HG03064 (cell line): ENCODE results near the gene CNDP2.

Experiments used
- ATAC-seq: cut with Tn5 transposase; IDR thresholded peaks from one replicate; pipeline ENCODE4 v1.9.1; 2021; ENCODE audit warnings: low read depth; ENCODE audit not compliant: unreplicated experiment

The CNDP2 gene

DNA sequence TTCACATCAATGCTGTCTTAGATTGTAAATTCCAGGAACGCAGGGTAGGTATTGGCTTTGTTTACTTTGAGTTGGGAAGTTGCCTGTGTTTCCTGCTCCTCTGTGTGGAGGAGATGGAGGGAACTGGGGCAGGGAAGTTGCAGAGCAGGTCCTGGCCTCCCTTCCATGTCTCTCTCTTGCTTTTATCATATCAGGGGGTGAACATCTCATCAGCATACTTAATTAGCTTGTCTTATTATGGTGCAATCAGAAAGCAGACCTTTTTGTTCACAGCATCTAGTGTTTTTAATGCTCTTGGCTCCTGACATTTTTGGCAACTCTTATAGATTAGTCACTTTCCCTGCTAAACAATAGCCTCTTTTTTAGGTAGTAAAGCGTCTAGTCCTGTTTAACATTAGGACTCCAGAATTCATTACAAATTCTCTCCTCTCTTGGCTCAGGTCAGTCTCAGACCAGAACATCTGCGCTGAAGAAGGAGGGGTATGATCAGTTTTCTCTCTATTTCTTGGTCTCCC lies 27.6 kb upstream of the CNDP2 start:
- no peak for ATAC-seq

DNA sequence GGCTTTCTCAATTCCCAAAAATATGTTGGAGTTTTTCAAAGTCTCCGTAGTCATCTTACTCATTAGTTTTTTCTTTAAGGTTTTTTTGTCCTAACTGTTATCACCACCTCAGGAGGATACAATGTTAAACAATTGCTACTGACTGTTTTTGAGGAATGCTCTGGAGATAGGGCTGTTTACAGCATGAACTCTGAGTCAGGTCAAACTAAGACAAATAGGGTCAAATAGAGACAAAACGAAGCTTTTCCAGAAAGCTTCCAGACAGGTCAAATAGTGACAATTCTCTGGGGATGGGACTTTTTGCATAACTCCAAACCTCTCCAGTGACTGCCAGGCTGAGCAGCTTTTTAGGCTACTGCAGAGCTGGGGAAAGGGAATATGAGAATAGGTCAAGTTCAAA lies 23.9 kb upstream of the CNDP2 start:
- no peak for ATAC-seq

DNA sequence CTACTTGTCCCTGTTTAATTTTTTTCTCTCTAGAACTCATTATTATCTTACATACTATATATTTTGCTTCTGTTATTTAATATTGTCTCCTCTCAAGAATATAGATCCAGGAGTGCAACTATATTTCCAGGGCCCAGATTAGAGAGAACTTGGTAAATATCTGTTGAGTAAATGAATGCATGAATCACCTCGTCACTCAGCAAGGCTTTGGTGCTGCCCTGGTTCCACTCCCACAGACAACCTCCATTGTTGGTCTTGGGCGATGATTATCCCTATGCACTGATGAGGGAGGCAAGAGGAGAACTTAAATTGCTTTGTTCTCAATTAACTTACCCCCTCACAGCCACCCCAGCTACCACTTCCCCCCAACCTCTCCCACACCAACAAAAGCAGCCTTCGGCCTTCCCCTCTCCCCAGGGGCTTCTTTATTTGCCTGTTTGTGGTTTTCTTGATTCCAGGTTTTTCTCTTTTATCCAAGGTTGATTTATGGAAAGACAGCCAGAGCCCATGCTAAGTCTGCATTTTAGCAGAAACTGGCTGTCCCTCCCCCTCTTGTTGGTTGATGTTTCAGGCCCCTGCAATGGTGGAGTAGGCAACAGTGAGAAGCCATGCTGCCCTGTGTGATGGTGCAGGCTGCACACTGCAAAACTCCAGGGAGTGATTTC lies 22.1 kb upstream of the CNDP2 start:
- ATAC-seq: no peak

DNA sequence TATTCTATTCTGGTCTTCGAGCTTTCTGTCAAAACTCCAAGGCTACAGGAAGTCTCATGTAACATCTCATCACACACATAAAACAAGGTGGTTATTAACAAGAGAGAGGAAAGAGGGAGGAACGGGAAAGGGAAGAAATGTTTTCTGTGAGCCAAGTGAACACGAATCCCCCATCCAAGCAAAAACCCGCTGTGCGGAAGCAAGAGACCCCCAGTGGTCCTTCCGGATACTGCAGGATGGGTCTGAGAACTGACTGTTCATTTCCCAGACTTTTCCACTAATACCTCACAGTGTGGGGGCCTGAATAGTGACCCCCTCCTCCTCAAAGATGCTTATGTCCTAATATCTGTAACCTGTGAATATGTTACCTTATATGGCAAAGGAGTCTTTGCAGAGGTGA lies 20.0 kb upstream of the CNDP2 start:
- no peak for ATAC-seq

DNA sequence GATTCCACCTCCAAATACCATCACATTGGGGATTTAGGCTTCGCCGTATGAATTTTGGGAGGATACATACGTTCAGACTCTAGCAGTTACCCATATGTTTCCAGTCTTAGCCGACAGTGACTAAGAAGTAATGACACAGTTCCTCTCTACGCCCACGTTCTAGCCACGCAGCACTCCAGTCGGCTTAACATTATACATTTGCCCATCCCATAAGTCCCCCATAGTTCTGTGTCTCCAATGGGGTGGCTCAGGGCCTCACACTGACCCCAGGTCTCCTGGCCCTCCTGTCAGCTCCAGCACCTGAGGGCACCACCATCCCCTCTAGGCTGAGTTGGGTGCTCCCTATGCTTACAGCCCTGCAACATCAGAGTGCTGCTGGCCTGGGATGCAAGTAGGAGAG lies 18.4 kb upstream of the CNDP2 start:
- ATAC-seq: no peak

DNA sequence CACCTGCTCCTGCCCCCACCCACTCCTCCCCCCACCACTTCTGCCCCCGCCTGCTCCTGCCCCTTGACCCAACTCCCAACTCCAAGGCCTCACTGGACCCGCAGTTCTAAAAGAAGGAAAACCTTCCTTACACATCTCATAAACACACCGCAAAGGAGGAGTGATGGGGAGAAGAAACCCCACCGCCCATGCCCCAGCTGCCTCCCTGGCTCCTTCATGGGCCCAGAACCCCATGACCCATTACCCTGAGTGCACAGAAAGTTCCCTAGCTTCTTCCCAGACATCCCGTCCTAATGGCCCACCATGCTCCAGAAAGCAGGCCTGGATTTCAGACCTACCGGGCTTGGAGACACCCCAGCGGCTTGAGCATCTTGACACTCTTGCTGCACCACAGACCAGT lies 17.8 kb upstream of the CNDP2 start:
- ATAC-seq: no peak

DNA sequence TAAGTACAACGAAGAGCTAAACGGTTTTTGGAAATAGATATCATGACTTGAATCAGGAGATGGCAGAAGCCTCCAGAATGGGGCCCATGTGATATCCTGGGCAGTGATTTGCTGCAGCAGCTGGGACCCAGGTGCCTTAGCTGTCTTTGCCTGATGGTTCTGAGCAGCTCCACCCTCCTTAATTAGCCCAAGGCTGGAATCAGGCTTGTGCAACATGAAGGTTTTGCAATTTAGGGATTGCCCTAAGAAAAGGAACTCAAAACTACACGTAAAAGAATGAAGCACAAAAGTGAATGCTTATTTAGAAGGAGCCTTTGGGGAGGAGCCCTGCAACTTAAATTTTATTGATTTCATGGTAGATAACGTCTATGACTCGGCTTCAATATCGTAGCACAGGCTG lies 17.3 kb upstream of the CNDP2 start:
- no peak for ATAC-seq

DNA sequence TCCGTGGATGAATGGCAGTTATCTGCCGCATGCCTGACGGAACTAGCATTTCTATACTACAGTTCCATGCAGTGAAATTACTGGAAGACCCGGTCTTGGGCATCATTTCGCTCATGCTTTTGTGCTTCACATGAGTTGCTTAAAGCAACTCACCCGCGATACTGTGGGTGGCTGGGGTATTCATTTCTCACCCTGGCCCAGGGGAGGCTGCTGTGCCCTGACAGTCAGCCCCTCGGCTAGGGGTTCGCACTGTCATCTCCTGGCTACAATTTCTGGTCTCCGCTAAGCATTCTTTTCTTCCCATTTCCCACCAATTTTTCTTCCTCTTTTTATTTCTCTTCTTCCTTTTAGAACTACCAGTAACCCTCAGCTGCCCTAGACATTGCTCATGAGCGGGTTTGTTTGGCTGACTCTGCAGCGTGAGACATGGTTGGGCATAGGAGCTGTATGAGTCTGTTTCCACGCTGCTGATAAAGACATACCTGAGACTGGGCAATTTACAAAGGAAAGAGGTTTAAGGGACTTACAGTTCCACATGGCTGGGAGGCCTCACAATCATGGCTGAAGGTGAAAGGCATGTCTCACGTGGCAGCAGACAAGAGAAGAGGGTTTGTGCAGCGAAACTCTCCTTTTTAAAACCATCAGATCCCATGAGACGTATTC lies 16.5 kb upstream of the CNDP2 start:
- no peak for ATAC-seq

DNA sequence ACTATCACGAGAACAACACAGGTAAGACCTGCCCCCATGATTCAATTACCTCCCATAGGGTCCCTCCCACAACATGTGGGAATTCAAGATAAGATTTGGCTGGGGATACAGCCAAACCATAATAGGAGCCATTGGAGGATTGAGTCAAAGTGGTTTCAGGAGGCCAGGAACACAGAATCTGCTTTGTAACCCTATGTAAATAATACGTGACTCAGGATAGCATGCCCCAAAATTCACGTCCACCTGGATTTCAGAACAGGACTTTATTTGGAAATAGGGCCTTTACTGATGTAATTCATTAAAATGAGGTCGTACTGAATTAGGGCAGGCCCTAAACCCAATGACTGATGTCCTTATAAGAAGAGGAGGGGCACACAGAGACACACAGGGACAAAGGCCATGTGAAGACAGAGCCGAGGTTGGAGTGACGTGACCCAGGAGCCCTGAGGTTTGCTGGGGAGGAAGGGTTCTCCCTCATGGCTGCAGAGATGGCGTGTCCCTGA lies 16.0 kb upstream of the CNDP2 start:
- no peak for ATAC-seq

DNA sequence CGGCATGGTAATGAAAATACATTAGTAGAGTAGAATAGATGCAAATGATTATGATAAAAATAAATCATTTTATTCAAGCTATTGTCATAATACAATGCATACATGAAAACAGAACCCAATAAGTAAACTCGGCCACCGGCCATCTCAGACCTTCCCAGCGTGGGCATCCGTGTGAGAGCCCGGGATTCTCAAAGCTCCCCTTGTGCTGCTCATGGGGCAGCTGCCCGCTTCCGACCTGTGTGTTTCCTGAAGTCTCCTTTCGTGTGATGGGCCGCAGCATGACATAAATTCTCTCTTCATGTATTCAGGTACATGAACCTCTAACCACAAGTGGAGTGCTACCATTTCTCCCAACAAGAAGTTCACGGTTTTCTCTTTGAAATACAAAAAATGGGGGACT lies 13.5 kb upstream of the CNDP2 start:
- ATAC-seq: no peak

DNA sequence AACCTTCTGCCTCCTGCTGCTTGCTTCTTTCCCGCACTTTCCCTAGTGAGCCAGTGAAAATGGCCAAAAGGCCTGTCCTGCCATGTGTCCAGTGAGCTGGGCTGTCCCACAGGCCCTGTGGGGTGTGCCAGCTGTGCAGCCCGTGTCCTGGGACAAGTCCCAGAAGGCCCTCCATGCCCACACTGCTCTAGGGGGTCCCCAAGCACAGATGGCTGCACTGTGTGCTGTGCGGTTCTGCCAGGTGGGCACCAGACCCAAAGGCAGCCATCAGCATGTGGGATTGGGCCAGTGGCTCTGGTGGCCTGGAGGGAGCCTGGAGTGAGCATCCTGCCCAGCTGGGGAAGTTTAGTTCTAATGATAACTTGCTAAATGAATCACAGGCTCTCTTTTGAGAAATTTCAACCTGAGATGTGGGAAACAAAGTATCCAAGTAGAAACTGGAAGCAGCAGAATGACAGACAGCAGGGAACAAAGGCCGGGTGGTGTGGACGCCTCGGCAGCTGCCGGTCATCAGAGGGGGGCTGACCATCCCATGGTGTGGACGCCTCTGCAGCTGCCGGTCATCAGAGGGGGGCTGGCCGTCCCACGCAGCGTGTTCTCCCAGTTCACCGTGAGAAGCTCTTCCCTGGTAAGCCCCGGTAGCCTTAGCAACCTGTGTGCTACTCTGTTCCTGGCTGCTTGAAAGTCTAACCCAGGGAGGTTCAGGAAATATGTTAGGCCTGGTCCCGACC lies 9.9 kb upstream of the CNDP2 start:
- ATAC-seq: no peak

DNA sequence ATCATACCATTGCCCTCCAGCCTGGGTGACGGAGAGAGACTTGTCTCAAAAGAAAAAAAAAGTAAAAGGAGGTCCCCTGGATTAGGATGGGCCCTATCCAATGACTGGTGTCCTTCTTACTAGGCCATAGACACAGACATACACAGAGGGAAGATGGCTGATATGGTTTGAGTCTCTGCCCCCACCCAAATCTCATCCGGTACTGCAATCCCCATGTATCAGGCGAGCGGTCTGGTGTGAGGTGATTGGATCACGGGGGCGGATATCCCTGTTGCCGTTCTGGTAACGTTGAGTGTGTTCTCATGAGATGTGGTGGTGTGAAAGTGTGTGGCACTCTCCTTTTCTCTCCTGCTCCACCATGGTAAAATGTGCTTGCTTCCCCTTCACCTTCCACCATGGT lies 7.8 kb upstream of the CNDP2 start:
- no peak for ATAC-seq

DNA sequence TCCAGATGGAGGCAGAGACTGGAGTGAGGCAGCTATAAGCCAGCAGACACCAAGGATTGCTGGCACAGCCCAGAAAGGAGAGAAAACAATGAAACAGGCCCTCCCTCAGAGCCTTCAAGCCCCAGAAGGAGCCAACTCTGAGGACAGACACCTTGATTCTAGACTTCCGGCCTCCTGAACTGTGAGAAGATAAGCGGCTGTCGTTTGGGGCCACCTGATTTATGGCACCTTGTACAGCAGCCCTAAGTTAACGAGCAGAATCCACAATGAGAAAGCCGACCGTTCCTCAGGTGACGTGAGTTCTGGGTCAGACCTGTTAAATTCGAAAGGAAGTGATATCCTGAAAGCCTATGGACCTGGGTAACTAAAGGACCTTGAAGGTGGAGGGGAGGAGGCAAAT lies 7.3 kb upstream of the CNDP2 start:
- no peak for ATAC-seq

DNA sequence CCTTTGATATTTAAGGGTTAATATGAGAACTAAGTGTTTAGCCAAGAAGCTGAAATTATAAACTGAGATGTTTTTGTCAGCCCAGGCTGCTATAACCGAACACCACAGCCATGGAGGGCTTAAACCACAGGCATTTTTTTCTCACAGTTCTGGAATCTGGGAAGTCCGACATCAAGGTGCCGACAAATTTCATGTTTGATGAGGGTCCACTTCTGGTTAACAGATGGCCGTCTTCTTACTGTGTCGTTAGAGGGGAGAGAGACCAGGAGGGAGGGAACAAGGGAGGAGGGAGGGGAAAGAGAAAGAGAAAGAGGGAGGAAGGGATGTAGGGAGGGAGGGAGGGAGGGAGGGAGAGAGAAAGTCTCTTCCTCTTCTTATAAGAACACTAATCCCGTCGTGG lies 6.5 kb upstream of the CNDP2 start:
- no peak for ATAC-seq

DNA sequence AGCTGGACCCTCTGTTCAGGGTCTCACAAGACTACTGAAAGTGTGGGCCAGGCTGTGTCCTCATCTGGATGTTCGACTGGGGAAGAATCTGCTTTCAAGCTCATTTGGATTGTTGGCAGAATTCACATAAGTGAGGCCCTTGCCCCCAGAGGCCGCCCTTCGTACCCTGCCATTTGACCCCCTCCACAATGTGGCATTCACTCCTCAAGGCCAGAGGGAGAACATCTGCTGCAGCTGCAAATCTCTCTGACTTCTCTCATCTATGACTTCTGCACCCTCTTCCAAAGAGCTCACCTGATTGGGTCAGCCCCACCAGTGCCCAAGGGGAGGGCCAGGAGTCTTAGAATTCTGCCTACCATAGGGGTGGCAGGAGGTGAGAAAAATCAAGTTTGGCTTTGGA lies 3.9 kb upstream of the CNDP2 start:
- no peak for ATAC-seq

DNA sequence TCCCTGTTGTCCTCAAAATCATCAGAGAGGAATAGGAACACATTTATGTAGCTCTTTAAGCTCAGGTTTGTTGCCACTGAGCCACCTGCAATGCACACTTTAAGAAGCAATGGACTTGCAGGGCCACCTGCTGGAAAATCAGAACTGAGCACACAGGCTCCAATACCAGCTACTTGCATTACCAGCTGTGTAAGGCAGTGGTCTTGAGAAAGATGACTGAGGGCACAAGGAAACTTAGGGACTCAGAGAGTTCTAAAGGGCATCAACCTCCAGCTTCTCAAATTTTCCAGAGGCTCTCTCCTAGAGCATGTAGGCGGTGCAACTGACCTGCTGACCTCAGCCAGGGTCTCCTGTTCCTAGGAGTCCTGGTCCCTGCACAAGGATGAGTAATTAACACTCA lies 2.5 kb upstream of the CNDP2 start:
- ATAC-seq: no peak

DNA sequence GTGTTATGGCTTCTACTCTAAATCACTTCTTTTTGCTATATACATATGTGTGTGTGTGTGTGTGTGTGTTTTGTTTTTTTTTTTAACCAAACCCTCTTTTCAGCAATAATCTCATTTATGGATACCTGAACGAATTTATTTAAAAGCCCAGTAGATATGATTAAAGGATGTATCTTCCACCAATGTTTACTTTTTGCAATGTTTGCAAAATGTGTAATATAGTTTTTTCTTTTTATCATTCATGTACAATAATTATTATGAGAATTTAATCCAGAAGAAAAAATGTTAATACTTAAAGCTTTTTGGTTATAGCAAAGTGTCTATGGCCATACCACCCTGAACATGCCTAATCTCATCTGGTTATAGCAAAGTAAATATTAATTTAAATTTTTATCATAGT lies 1.6 kb upstream of the CNDP2 start:
- no peak for ATAC-seq

DNA sequence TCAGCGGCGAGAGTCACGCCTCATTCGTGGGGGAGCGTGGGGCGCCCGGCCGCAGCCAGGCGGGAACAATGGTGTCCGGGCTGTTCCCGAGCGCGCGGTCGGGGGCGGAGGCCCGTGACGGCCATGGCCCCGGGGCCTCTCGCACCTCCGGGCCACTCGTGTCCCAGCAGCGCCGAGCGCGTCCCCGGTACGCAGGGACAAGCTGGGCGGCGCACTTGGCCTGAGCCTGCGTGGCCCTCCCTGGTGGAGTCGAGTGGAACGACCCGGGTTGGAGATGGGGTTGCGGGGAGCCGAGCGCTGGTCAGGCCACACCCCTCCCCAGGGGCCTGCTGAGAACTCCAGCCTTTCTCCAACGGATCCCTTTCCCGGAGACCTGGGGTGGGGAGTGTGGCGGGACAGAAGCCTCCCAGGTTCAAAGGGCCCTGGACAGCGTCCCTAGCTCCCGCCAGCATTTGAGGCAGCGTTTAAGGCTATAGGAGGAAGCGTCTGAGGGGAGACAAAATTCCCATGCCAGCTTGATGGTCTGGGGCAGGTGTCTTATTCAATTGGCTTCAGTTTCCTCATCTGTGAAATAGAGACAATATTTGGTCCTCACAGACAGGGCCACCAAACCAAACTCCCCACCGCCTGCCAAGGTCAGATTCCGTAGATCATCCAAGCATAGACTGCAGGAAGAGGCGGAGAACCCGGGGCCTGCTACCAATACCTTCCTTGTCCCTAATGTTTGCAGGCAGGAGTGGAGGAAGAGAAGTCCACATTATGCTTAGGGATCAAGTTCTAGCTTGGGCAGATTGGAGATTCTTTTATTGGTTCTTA lies 553 bp downstream of the CNDP2 start:
- peak; percentile 10 for ATAC-seq

DNA sequence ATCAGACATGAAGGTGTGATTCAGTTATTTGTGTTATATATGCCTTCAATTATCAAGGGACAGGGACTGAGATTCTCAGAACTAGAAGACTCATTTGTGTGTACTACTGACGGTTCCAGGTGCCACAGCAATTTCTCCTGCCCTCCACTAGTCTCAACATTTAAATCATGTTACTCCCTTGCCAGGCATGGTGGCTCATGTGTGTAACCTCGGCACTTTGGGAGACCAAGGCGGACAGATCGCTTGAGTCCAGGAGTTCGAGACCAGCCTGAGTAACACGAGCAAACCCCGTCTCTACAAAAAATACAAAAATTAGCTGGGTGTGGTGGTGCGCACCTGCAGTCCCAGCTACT lies 1.1 kb downstream of the CNDP2 start:
- ATAC-seq: no peak

DNA sequence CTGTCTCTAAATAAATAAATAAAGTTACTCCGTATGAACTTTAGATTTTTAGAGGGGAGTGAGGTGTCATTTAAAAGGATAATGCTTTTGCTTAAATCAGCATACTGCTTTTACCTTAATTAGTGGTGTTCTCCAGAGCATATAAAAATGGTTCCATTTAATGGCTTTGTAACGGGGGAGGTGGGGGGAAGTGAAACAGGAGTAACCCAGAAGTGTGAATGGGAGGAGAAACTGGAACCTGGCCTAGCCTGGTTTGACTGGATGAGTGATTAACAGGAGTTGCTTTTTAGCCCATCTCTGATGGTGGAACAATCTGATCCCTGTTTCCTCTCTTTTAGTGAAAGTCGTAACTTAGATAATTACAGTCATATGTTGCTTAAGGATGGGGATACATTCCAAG lies 1.6 kb downstream of the CNDP2 start:
- no peak for ATAC-seq
